Measurements from ENCODE around the gene RBBP5.

RBBP5 gene

GRCh38 chr1:205071801-205072200 is 50.0 kb downstream of the RBBP5 start:
- Histone ChIP-seq H3K4me1 (no peaks in the 10 kb centered on the region), H3K27me3 (no peaks in the 10 kb centered on the region), H3K4me3 (ENCODE audit: low read depth, low read length) (no peak overlapping the region), H3K9me3 (no peaks in the 10 kb centered on the region), H3K36me3 (no peaks in the 10 kb centered on the region)
- no peak for TF ChIP-seq CTCF (IDR thresholded peaks at IDR 0.05; ENCODE audit: low read depth, low read length)
- no peak for DNase-seq

- H3K4me3 ChIP-seq (ENCODE audit: low read depth, low read length), result no peak overlapping the region
- no peaks in the 10 kb centered on the region for H3K27me3 ChIP-seq
- no peaks in the 10 kb centered on the region for H3K9me3 ChIP-seq
- no peaks in the 10 kb centered on the region for H3K4me1 ChIP-seq
- no peaks in the 10 kb centered on the region for H3K36me3 ChIP-seq
- no peak for DNase-seq
- no peak for TF ChIP-seq CTCF (IDR thresholded peaks at IDR 0.05; ENCODE audit: low read depth, low read length)
Observed at GRCh38 chr1:205071028-205071409, 50.8 kb downstream of the RBBP5 start.

GRCh38 chr1:205069371-205070125 is 52.2 kb downstream of the RBBP5 start:
- H3K36me3 ChIP-seq, result no peaks in the 10 kb centered on the region
- DNase-seq, result no peak
- no peaks in the 10 kb centered on the region for H3K4me1 ChIP-seq
- H3K27me3 ChIP-seq, result no peaks in the 10 kb centered on the region
- no peak for TF ChIP-seq CTCF (IDR thresholded peaks at IDR 0.05; ENCODE audit: low read depth, low read length)
- no peaks in the 10 kb centered on the region for H3K9me3 ChIP-seq
- H3K4me3 ChIP-seq (ENCODE audit: low read depth, low read length), result no peak overlapping the region

- Histone ChIP-seq H3K36me3 (no peaks in the 10 kb centered on the region), H3K4me1 (no peaks in the 10 kb centered on the region), H3K27me3 (no peaks in the 10 kb centered on the region), H3K4me3 (ENCODE audit: low read depth, low read length) (no peak overlapping the region), H3K9me3 (no peaks in the 10 kb centered on the region)
- DNase-seq, result no peak
- TF ChIP-seq CTCF (IDR thresholded peaks at IDR 0.05; ENCODE audit: low read depth, low read length), result no peak
Observed at GRCh38 chr1:205068457-205069040, 53.2 kb downstream of the RBBP5 start.

- DNase-seq, result no peak
- H3K9me3 ChIP-seq, result no peaks in the 10 kb centered on the region
- no peaks in the 10 kb centered on the region for H3K4me1 ChIP-seq
- no peak for TF ChIP-seq CTCF (IDR thresholded peaks at IDR 0.05; ENCODE audit: low read depth, low read length)
- H3K36me3 ChIP-seq, result no peaks in the 10 kb centered on the region
- H3K4me3 ChIP-seq (ENCODE audit: low read depth, low read length), result no peak overlapping the region
- H3K27me3 ChIP-seq, result no peaks in the 10 kb centered on the region
Observed at GRCh38 chr1:205068001-205068400, 53.8 kb downstream of the RBBP5 start.

- H3K4me1 ChIP-seq, result no peaks in the 10 kb centered on the region
- no peaks in the 10 kb centered on the region for H3K27me3 ChIP-seq
- DNase-seq, result no peak
- H3K36me3 ChIP-seq, result no peaks in the 10 kb centered on the region
- no peak overlapping the region for H3K4me3 ChIP-seq (ENCODE audit: low read depth, low read length)
- H3K9me3 ChIP-seq, result no peaks in the 10 kb centered on the region
- TF ChIP-seq CTCF (IDR thresholded peaks at IDR 0.05; ENCODE audit: low read depth, low read length), result no peak
Observed at GRCh38 chr1:205067031-205067430, 54.7 kb downstream of the RBBP5 start.
